ENCODE measurements around the gene BIK. TPM values are rescaled to one million over a fixed set of nuclear protein-coding genes. Genes with fewer than 3 reads are reported as not detected.

BIK gene
- total and polyA plus RNA-seq, 4 donors, result 2.7 to 7.6 (median 4.6) TPM

DNA sequence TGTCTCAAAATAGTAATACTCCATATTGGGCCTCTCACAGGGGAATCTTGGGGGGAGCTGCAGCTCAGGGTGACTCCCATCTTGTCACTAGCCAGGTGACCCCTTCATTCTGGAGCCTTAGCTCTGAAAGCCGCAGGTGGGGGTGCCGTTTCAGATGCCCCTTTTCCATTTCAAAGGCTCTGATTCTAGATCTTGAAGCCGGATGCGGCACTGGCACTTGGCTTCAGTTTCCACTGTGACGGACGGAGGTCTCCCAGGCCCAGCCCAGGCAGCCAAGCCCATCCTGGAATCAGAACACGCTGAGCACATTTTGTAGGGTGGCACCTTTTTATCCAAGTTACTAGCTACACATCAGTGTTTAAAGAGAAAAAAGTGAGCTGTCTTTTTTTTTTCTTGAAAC, 6.4 kb downstream of the BIK start:
- Histone ChIP-seq H3K36me3 (ENCODE audit: control insufficient read depth in 4 of 4, insufficient read depth in 4 of 4, low read length in 4 of 4) (no peaks in the 10 kb centered on the region), H3K27ac (ENCODE audit: low read depth in 1 of 2, low read length in 1 of 2) (no peak overlapping the region), H3K4me3 (no peak overlapping the region), H3K9ac (ENCODE audit: insufficient read depth in 1 of 2, low read length in 2 of 2) (no peak overlapping the region), H3K9me3 (ENCODE audit: control insufficient read depth in 4 of 4, insufficient read depth in 3 of 4, low read length in 3 of 4) (no peaks in the 10 kb centered on the region), H3K4me1 (ENCODE audit: control insufficient read depth in 5 of 5, insufficient read depth in 5 of 5, low read length in 5 of 5) (peaks cover 0 to 7% (median 0%) of the 10 kb centered on the region in 5 donors), H3K27me3 (ENCODE audit: control insufficient read depth in 3 of 3, insufficient read depth in 3 of 3, low read length in 2 of 3) (peaks cover 0 to 11% (median 8%) of the 10 kb centered on the region in 3 donors)
- no peak for ATAC-seq (ENCODE audit: insufficient read depth, low FRiP score)
- no peak for DNase-seq
- 96 to 97% methylated on average over 7 of the region's 7 CpGs for WGBS, 2 donors
- TF ChIP-seq, protein P1, sequence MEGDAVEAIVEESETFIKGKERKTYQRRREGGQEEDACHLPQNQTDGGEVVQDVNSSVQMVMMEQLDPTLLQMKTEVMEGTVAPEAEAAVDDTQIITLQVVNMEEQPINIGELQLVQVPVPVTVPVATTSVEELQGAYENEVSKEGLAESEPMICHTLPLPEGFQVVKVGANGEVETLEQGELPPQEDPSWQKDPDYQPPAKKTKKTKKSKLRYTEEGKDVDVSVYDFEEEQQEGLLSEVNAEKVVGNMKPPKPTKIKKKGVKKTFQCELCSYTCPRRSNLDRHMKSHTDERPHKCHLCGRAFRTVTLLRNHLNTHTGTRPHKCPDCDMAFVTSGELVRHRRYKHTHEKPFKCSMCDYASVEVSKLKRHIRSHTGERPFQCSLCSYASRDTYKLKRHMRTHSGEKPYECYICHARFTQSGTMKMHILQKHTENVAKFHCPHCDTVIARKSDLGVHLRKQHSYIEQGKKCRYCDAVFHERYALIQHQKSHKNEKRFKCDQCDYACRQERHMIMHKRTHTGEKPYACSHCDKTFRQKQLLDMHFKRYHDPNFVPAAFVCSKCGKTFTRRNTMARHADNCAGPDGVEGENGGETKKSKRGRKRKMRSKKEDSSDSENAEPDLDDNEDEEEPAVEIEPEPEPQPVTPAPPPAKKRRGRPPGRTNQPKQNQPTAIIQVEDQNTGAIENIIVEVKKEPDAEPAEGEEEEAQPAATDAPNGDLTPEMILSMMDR (IDR thresholded peaks at IDR 0.05; ENCODE audit: control extremely low read depth, extremely low read depth), result no peak

DNA sequence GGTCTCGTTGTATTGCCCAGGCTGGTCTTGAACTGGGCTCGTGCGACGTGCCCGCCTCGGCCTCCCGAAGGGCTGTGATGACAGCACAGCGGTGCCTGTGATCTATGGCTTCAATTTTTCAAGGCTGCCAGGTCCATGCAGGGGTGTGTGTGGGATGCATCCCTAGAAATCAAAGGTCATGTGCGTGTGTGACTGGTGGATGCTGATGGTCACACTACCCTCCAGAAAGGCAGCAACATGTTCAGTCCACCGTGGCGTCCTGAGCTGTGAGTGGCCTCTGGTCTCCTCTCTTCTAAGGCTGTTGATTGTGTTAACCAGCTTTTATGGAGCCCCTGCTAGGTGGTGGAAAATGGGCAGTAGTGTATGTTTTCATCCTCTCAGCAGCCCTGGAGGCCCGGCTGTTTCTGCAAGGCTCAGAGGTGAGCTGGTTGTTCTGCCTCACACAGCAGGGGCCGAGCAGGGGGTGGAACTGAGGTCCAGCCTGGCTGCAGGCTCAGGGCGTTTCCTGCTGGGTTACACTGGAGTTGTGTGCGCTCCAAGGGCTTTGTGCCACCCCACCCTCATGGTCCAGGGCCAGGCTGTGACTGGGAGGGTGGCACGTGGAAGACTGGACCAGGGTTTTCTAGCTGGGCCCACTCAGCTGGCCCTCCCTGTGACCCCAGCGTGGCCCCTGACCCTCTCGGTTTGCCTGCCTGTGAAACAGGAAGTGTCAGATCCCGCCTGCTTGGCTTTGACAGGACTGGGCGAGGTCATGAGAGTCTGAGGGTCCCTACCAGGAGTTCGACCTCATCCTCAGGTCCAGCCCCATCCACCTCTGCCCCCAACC, 7.7 kb downstream of the BIK start:
- Histone ChIP-seq H3K27ac (ENCODE audit: low read depth in 1 of 2, low read length in 1 of 2) (no peak overlapping the region), H3K27me3 (ENCODE audit: control insufficient read depth in 3 of 3, insufficient read depth in 3 of 3, low read length in 2 of 3) (peaks cover 0 to 6% (median 3%) of the 10 kb centered on the region in 3 donors), H3K9ac (ENCODE audit: insufficient read depth in 1 of 2, low read length in 2 of 2) (no peak overlapping the region), H3K4me1 (ENCODE audit: control insufficient read depth in 5 of 5, insufficient read depth in 5 of 5, low read length in 5 of 5) (peaks cover 0 to 7% (median 0%) of the 10 kb centered on the region in 5 donors), H3K9me3 (ENCODE audit: control insufficient read depth in 4 of 4, insufficient read depth in 3 of 4, low read length in 3 of 4) (no peaks in the 10 kb centered on the region), H3K36me3 (ENCODE audit: control insufficient read depth in 4 of 4, insufficient read depth in 4 of 4, low read length in 4 of 4) (no peaks in the 10 kb centered on the region), H3K4me3 (no peak overlapping the region)
- ATAC-seq (ENCODE audit: insufficient read depth, low FRiP score), result no peak
- TF ChIP-seq, protein P1 (IDR thresholded peaks at IDR 0.05; ENCODE audit: control extremely low read depth, extremely low read depth), result no peak
- DNase-seq, result no peak
- 74% methylated on average over 21 of the region's 21 CpGs for WGBS, 2 donors

DNA sequence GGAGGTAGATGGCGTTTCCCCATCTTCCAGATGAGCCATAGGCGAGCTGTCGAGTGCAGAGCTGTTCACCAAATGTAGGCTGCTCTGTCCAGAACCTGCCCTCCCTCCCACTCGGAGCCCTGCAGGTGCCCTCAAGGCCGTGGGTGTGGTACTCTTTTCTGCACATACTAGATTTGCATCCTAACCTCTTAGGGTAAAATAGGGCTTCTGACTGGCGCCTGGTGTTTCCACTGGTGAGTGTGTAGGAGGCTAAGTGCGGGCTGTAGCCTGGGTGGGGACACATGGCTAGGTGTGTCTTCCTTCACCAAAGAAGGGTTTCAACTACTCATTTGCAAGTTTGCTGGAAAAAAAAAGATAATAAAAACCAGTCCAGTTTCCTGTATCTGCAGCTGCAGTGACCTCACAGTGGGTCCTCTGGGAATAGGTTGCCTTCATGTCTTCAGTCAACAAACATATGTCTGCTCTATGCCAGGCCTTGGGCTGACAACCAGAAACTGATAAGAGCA, 8.5 kb downstream of the BIK start:
- Histone ChIP-seq H3K27ac (ENCODE audit: low read depth in 1 of 2, low read length in 1 of 2) (no peak overlapping the region), H3K9me3 (ENCODE audit: control insufficient read depth in 4 of 4, insufficient read depth in 3 of 4, low read length in 3 of 4) (no peaks in the 10 kb centered on the region), H3K4me3 (no peak overlapping the region), H3K27me3 (ENCODE audit: control insufficient read depth in 3 of 3, insufficient read depth in 3 of 3, low read length in 2 of 3) (peaks cover 0 to 2% (median under 1%) of the 10 kb centered on the region in 3 donors), H3K36me3 (ENCODE audit: control insufficient read depth in 4 of 4, insufficient read depth in 4 of 4, low read length in 4 of 4) (no peaks in the 10 kb centered on the region), H3K4me1 (ENCODE audit: control insufficient read depth in 5 of 5, insufficient read depth in 5 of 5, low read length in 5 of 5) (peaks cover 0 to 3% (median 0%) of the 10 kb centered on the region in 5 donors), H3K9ac (ENCODE audit: insufficient read depth in 1 of 2, low read length in 2 of 2) (no peak overlapping the region)
- WGBS, 2 donors, result 72 to 84% methylated on average over 7 of the region's 7 CpGs
- TF ChIP-seq, protein P1 (IDR thresholded peaks at IDR 0.05; ENCODE audit: control extremely low read depth, extremely low read depth), result no peak
- ATAC-seq (ENCODE audit: insufficient read depth, low FRiP score), result no peak
- DNase-seq, result no peak
